ENCODE results near the gene PLA2G4A.

GRCh38 chr1:186892936-186893335, 64.2 kb downstream of the PLA2G4A start:
- TF ChIP-seq POLR2A (IDR thresholded peaks at IDR 0.05): no peak
- TF ChIP-seq, protein P1, sequence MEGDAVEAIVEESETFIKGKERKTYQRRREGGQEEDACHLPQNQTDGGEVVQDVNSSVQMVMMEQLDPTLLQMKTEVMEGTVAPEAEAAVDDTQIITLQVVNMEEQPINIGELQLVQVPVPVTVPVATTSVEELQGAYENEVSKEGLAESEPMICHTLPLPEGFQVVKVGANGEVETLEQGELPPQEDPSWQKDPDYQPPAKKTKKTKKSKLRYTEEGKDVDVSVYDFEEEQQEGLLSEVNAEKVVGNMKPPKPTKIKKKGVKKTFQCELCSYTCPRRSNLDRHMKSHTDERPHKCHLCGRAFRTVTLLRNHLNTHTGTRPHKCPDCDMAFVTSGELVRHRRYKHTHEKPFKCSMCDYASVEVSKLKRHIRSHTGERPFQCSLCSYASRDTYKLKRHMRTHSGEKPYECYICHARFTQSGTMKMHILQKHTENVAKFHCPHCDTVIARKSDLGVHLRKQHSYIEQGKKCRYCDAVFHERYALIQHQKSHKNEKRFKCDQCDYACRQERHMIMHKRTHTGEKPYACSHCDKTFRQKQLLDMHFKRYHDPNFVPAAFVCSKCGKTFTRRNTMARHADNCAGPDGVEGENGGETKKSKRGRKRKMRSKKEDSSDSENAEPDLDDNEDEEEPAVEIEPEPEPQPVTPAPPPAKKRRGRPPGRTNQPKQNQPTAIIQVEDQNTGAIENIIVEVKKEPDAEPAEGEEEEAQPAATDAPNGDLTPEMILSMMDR (IDR thresholded peaks at IDR 0.05): no peak
- TF ChIP-seq POLR2AphosphoS5 (IDR thresholded peaks at IDR 0.05): no peak
- TF ChIP-seq EP300 (IDR thresholded peaks at IDR 0.05): no peak

Data from suprapubic skin (tissue), 4 donors.